SK-N-SH treated with all-trans-retinoic acid at 6 μM for 48 hours (cell line): ENCODE results near the gene CCL16.

Experiments
- ATAC-seq: fragments of 200-7000 bp; cut with Tn5 transposase; 3 replicates; pipeline ENCODE4 v1.9.1; 2020; ENCODE audit warnings: mild to moderate bottlenecking, moderate library complexity
- ARNTL ChIP-seq: fragments of 450-650 bp; formaldehyde crosslinking; IDR thresholded peaks from 2 replicates; pipeline ENCODE4 v1.5.0; 2020; ENCODE audit warnings: low read depth, mild to moderate bottlenecking, moderate library complexity, borderline replicate concordance
- BACH2 ChIP-seq: fragments of 250-450 bp; sonication (Bioruptor Pico); IDR thresholded peaks from 2 replicates; pipeline ENCODE4 v1.9.0; 2021; ENCODE audit warnings: mild to moderate bottlenecking, borderline replicate concordance
- CSDC2 ChIP-seq: fragments of 250-450 bp; sonication (Bioruptor Pico); IDR thresholded peaks from 2 replicates; pipeline ENCODE4 v1.5.0; 2020; ENCODE audit warnings: mild to moderate bottlenecking, moderate library complexity
- CSRNP3 ChIP-seq: fragments of 250-450 bp; sonication (Bioruptor Pico); IDR thresholded peaks from 2 replicates; pipeline ENCODE4 v1.5.1; 2021; ENCODE audit warnings: mild to moderate bottlenecking, moderate library complexity
- ESRRG ChIP-seq: fragments of 250-450 bp; sonication (Bioruptor Pico); IDR thresholded peaks from 2 replicates; pipeline ENCODE4 v1.6.1; 2021; ENCODE audit warnings: mild to moderate bottlenecking
- GLIS3 ChIP-seq: fragments of 250-450 bp; sonication (Bioruptor Pico); IDR thresholded peaks from 2 replicates; pipeline ENCODE4 v1.5.0; 2020; ENCODE audit warnings: mild to moderate bottlenecking, moderate library complexity
- OSR1 ChIP-seq: fragments of 250-450 bp; sonication (Bioruptor Pico); IDR thresholded peaks from 2 replicates; pipeline ENCODE4 v1.8.0; 2022; ENCODE audit warnings: moderate library complexity, mild to moderate bottlenecking, inconsistent platforms
- PPARA ChIP-seq: fragments of 250-450 bp; sonication (Bioruptor Pico); IDR thresholded peaks from 2 replicates; pipeline ENCODE4 v1.5.0; 2020; ENCODE audit warnings: mild to moderate bottlenecking, borderline replicate concordance
- SNAI2 ChIP-seq: fragments of 250-450 bp; sonication (Bioruptor Pico); IDR thresholded peaks from 2 replicates; pipeline ENCODE4 v1.5.0; 2020; ENCODE audit warnings: mild to moderate bottlenecking, moderate library complexity
- TCF4 ChIP-seq: fragments of 250-450 bp; sonication (Bioruptor Pico); IDR thresholded peaks from 2 replicates; pipeline ENCODE4 v1.8.0; 2021; ENCODE audit warnings: mild to moderate bottlenecking, moderate library complexity, borderline replicate concordance
- TOX ChIP-seq: fragments of 250-450 bp; sonication (Bioruptor Pico); IDR thresholded peaks from 2 replicates; pipeline ENCODE4 v1.8.0; 2021; ENCODE audit warnings: mild to moderate bottlenecking, moderate library complexity, borderline replicate concordance
- ZC3H10 ChIP-seq: fragments of 250-450 bp; sonication (Bioruptor Pico); IDR thresholded peaks from 2 replicates; pipeline ENCODE4 v1.5.1; 2021; ENCODE audit warnings: mild to moderate bottlenecking, moderate library complexity
- ZFP3 ChIP-seq: fragments of 250-450 bp; sonication (Bioruptor Pico); IDR thresholded peaks from 2 replicates; pipeline ENCODE4 v1.5.0; 2020; ENCODE audit warnings: mild to moderate bottlenecking, moderate library complexity
- ZFP30 ChIP-seq: fragments of 450-650 bp; formaldehyde crosslinking; IDR thresholded peaks from 2 replicates; pipeline ENCODE4 v1.5.0; 2022; ENCODE audit warnings: mild to moderate bottlenecking, moderate library complexity
- ZNF565 ChIP-seq: fragments of 450-650 bp; formaldehyde crosslinking; conservative IDR thresholded peaks from 2 replicates; pipeline ENCODE4 v1.5.0; 2020; ENCODE audit warnings: low read depth, mild to moderate bottlenecking, moderate library complexity
- ZNF70 ChIP-seq: fragments of 450-650 bp; formaldehyde crosslinking; IDR thresholded peaks from 2 replicates; pipeline ENCODE4 v1.5.0; 2020; ENCODE audit warnings: mild to moderate bottlenecking, moderate library complexity
- ZNF8 ChIP-seq: fragments of 450-650 bp; formaldehyde crosslinking; IDR thresholded peaks from 2 replicates; pipeline ENCODE4 v1.5.0; 2020; ENCODE audit warnings: mild to moderate bottlenecking, moderate library complexity
- TF ChIP-seq, protein P1 (sequence below): fragments of 250-450 bp; sonication (Bioruptor Pico); IDR thresholded peaks from 2 replicates; pipeline ENCODE4 v1.5.1; 2020; ENCODE audit warnings: low read depth, mild to moderate bottlenecking, moderate library complexity
- TF ChIP-seq, protein P2 (sequence below): fragments of 250-450 bp; sonication (Bioruptor Pico); IDR thresholded peaks from 2 replicates; pipeline ENCODE4 v1.8.0; 2020; ENCODE audit warnings: mild to moderate bottlenecking, moderate library complexity, borderline replicate concordance
- TF ChIP-seq, protein P3 (sequence below): fragments of 250-450 bp; sonication (Bioruptor Pico); IDR thresholded peaks from 2 replicates; pipeline ENCODE4 v1.8.0; 2021; ENCODE audit warnings: low read depth, mild to moderate bottlenecking, moderate library complexity, borderline replicate concordance

The CCL16 gene

GRCh38 chr17:36014946-36015345, 33.6 kb upstream of the CCL16 start:
- ATAC-seq: no peak
- TF ChIP-seq ZFP30: no peak
- TF ChIP-seq GLIS3 (CRISPR knock-in tag): no peak
- TF ChIP-seq BACH2 (CRISPR knock-in tag): no peak
- TF ChIP-seq TCF4 (CRISPR knock-in tag): no peak
- no peak for TF ChIP-seq SNAI2

- no peak for ATAC-seq
- no peak for TF ChIP-seq ZFP30
- TF ChIP-seq ZNF8: no peak
- TF ChIP-seq ESRRG (CRISPR knock-in tag): no peak
- TF ChIP-seq, all 23 proteins: peak for 0
Measured at GRCh38 chr17:36011201-36011600, 29.9 kb upstream of the CCL16 start.

GRCh38 chr17:36008998-36009665, 27.8 kb upstream of the CCL16 start:
- ATAC-seq: no peak; the same call in 2 of the 3 replicates
- TF ChIP-seq, protein P1, sequence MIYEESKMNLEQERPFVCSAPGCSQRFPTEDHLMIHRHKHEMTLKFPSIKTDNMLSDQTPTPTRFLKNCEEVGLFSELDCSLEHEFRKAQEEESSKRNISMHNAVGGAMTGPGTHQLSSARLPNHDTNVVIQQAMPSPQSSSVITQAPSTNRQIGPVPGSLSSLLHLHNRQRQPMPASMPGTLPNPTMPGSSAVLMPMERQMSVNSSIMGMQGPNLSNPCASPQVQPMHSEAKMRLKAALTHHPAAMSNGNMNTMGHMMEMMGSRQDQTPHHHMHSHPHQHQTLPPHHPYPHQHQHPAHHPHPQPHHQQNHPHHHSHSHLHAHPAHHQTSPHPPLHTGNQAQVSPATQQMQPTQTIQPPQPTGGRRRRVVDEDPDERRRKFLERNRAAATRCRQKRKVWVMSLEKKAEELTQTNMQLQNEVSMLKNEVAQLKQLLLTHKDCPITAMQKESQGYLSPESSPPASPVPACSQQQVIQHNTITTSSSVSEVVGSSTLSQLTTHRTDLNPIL (CRISPR knock-in tag): no peak
- TF ChIP-seq GLIS3 (CRISPR knock-in tag): no peak
- TF ChIP-seq TCF4 (CRISPR knock-in tag): no peak
- no peak for TF ChIP-seq ARNTL (CRISPR knock-in tag)
- no peak for TF ChIP-seq ZNF8
- TF ChIP-seq PPARA (CRISPR knock-in tag): no peak
- TF ChIP-seq OSR1 (CRISPR knock-in tag): no peak

- ATAC-seq: no peak
- no peak for TF ChIP-seq ZNF565
- TF ChIP-seq, protein P1 (CRISPR knock-in tag): no peak
- TF ChIP-seq ARNTL (CRISPR knock-in tag): no peak
- TF ChIP-seq GLIS3 (CRISPR knock-in tag): no peak
- TF ChIP-seq TCF4 (CRISPR knock-in tag): no peak
- no peak for TF ChIP-seq CSRNP3
- TF ChIP-seq ZNF70: no peak
- TF ChIP-seq ESRRG (CRISPR knock-in tag): no peak
- TF ChIP-seq, protein P2, sequence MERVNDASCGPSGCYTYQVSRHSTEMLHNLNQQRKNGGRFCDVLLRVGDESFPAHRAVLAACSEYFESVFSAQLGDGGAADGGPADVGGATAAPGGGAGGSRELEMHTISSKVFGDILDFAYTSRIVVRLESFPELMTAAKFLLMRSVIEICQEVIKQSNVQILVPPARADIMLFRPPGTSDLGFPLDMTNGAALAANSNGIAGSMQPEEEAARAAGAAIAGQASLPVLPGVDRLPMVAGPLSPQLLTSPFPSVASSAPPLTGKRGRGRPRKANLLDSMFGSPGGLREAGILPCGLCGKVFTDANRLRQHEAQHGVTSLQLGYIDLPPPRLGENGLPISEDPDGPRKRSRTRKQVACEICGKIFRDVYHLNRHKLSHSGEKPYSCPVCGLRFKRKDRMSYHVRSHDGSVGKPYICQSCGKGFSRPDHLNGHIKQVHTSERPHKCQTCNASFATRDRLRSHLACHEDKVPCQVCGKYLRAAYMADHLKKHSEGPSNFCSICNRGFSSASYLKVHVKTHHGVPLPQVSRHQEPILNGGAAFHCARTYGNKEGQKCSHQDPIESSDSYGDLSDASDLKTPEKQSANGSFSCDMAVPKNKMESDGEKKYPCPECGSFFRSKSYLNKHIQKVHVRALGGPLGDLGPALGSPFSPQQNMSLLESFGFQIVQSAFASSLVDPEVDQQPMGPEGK: no peak
- no peak for TF ChIP-seq CSDC2 (CRISPR knock-in tag)
- no peak for TF ChIP-seq ZC3H10 (CRISPR knock-in tag)
- no peak for TF ChIP-seq TOX
- TF ChIP-seq, protein P3, sequence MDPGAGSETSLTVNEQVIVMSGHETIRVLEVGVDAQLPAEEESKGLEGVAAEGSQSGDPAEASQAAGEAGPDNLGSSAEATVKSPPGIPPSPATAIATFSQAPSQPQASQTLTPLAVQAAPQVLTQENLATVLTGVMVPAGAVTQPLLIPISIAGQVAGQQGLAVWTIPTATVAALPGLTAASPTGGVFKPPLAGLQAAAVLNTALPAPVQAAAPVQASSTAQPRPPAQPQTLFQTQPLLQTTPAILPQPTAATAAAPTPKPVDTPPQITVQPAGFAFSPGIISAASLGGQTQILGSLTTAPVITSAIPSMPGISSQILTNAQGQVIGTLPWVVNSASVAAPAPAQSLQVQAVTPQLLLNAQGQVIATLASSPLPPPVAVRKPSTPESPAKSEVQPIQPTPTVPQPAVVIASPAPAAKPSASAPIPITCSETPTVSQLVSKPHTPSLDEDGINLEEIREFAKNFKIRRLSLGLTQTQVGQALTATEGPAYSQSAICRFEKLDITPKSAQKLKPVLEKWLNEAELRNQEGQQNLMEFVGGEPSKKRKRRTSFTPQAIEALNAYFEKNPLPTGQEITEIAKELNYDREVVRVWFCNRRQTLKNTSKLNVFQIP (CRISPR knock-in tag): no peak
- TF ChIP-seq ZFP30: no peak
- no peak for TF ChIP-seq ZFP3 (CRISPR knock-in tag)
- no peak for TF ChIP-seq OSR1 (CRISPR knock-in tag)
- TF ChIP-seq BACH2 (CRISPR knock-in tag): no peak
- TF ChIP-seq SNAI2: no peak
Measured at GRCh38 chr17:36004594-36005108, 23.4 kb upstream of the CCL16 start.
